RWPE2 (cell line): ENCODE results near the gene MEF2C.

ENCODE experiments used
- ATAC-seq: fragments of 200-7000 bp; cut with Tn5 transposase; 3 replicates; pipeline ENCODE4 v1.9.1; 2021; ENCODE audit warnings: low read depth
- DNase-seq: peaks from one replicate; pipeline ENCODE4 v3.0.0-alpha.2; 2020; ENCODE audit warnings: low spot score
- H3K27ac ChIP-seq: fragments of 450-650 bp; 2 replicates; pipeline ENCODE4 v1.5.1; 2017; ENCODE audit warnings: mild to moderate bottlenecking; ENCODE audit not compliant: poor library complexity, severe bottlenecking
- H3K27me3 ChIP-seq: fragments of 250-450 bp; sonication (Bioruptor Pico); 2 replicates; pipeline ENCODE4 v1.5.1; 2021; ENCODE audit warnings: mild to moderate bottlenecking, moderate library complexity; ENCODE audit not compliant: insufficient read depth, poor library complexity, severe bottlenecking
- H3K36me3 ChIP-seq: fragments of 250-450 bp; sonication (Bioruptor Pico); 2 replicates; pipeline ENCODE4 v1.5.1; 2020; ENCODE audit warnings: low read depth, mild to moderate bottlenecking, moderate library complexity
- H3K4me1 ChIP-seq: fragments of 250-450 bp; sonication (Bioruptor Pico); 2 replicates; pipeline ENCODE4 v1.5.1; 2021; ENCODE audit warnings: mild to moderate bottlenecking, moderate library complexity; ENCODE audit not compliant: insufficient read depth, poor library complexity, severe bottlenecking
- H3K4me3 ChIP-seq: fragments of 250-450 bp; sonication (Bioruptor Pico); 2 replicates; pipeline ENCODE4 v1.5.1; 2021; ENCODE audit warnings: mild to moderate bottlenecking, moderate library complexity; ENCODE audit not compliant: severe bottlenecking
- H3K9me3 ChIP-seq: fragments of 250-450 bp; sonication (Bioruptor Pico); 2 replicates; pipeline ENCODE4 v1.5.1; 2021; ENCODE audit warnings: mild to moderate bottlenecking, moderate library complexity; ENCODE audit not compliant: severe bottlenecking
- CTCF ChIP-seq: fragments of 450-650 bp; IDR thresholded peaks from one replicate; pipeline ENCODE4 v1.5.1; 2017; ENCODE audit warnings: mild to moderate bottlenecking, moderate library complexity; ENCODE audit not compliant: poor library complexity, severe bottlenecking

The MEF2C gene

GRCh38 chr5:88831816-88832215 lies 51.2 kb downstream of the MEF2C start:
- Histone ChIP-seq H3K36me3 (no peaks in the 10 kb centered on the region), H3K27ac (no peak overlapping the region), H3K9me3 (no peaks in the 10 kb centered on the region), H3K4me3 (no peak overlapping the region), H3K4me1 (no peaks in the 10 kb centered on the region), H3K27me3 (no peaks in the 10 kb centered on the region)
- no peak for DNase-seq
- no peak for TF ChIP-seq CTCF
- no peak for ATAC-seq

- no peaks in the 10 kb centered on the region for H3K27me3 ChIP-seq
- H3K4me1 ChIP-seq = no peaks in the 10 kb centered on the region
- DNase-seq (no peak), ATAC-seq (no peak)
- no peaks in the 10 kb centered on the region for H3K36me3 ChIP-seq
- no peaks in the 10 kb centered on the region for H3K9me3 ChIP-seq
- H3K4me3 ChIP-seq = no peak overlapping the region
- no peak overlapping the region for H3K27ac ChIP-seq
- TF ChIP-seq CTCF = no peak
Measured at GRCh38 chr5:88830567-88830966, 52.4 kb downstream of the MEF2C start.

DNA sequence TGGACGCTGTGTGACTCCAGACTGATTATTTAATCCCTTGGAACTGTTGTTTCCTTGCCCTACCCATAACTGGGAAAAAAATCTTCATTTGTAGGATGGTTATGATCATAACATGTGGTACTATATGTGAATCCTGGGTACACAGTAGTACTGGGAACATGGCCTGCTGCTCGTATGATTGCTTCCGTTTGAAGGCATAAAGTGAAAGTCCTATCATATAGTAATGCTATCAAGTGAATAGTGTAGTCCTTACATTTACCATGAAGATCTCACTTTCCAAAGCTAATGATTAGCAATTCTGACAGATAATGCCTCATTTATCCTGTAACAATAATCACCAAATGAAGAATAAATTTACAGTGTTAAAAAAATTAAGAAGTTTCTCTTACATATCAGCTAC lies 53.2 kb downstream of the MEF2C start:
- no peaks in the 10 kb centered on the region for H3K36me3 ChIP-seq
- no peaks in the 10 kb centered on the region for H3K27me3 ChIP-seq
- H3K27ac ChIP-seq = no peak overlapping the region
- no peaks in the 10 kb centered on the region for H3K4me1 ChIP-seq
- TF ChIP-seq CTCF = no peak
- ATAC-seq (no peak), DNase-seq (no peak)
- H3K9me3 ChIP-seq = no peaks in the 10 kb centered on the region
- no peak overlapping the region for H3K4me3 ChIP-seq

DNA sequence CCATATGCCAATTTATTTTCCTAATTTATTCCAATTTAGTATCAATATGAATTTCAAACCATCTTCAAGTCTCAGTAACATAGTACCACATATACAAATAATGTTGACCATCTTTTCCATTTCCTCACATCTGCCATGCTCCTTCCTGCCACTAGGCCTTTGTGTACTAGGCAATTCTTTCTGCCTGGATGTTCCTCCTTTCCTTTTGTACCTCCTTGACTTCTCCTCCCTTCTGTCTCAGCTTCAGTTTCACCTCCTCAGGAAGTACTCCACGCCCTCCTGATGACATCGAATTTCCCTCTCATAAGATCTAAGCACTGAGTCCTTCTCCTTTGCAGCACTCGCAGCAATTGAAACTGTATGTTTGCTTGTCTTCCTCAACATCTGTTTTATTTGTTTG lies 53.9 kb downstream of the MEF2C start:
- no peak for DNase-seq
- no peak overlapping the region for H3K27ac ChIP-seq
- no peaks in the 10 kb centered on the region for H3K4me1 ChIP-seq
- ATAC-seq = no peak
- no peak for TF ChIP-seq CTCF
- no peaks in the 10 kb centered on the region for H3K9me3 ChIP-seq
- H3K36me3 ChIP-seq = no peaks in the 10 kb centered on the region
- H3K27me3 ChIP-seq = no peaks in the 10 kb centered on the region
- no peak overlapping the region for H3K4me3 ChIP-seq

DNA sequence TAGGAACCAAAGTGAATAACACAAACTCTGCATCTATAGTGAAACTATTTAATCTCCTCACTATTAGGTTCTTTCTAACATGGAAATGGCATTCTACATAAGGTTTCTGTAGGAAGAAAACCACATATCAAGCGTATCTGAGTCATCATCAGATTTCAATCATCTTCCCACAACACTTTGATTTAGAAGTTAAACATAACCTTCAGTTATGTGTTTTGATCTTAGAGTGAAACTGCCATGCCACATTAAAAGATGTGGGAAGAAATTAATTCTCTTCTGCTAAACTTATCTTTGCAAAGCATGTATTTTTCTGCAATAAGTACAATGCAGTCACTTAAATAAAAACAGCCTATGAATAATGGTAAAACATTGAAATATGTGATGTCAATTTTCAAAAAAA lies 55.0 kb downstream of the MEF2C start:
- Histone ChIP-seq H3K27me3 (peaks cover 4% of the 10 kb centered on the region), H3K4me1 (no peaks in the 10 kb centered on the region), H3K4me3 (no peak overlapping the region), H3K27ac (no peak overlapping the region), H3K9me3 (no peaks in the 10 kb centered on the region), H3K36me3 (no peaks in the 10 kb centered on the region)
- TF ChIP-seq CTCF = no peak
- ATAC-seq (no peak), DNase-seq (no peak)
